ENCODE results near the gene SCUBE2.

GRCh38 chr11:9025101-9025850, 66.1 kb downstream of the SCUBE2 start:
- no peak for TF ChIP-seq CTCF (IDR thresholded peaks at IDR 0.05)
- TF ChIP-seq EZH2 (IDR thresholded peaks at IDR 0.05; ENCODE audit: borderline replicate concordance, insufficient read depth, low read depth, low read length, poor library complexity, severe bottlenecking), result no peak
